Upper lobe of left lung (tissue), 4 donors: ENCODE data around the gene CCDC167.

Experiments
- POLR2A ChIP-seq, 4 donors: fragments of 450-650 bp; IDR thresholded peaks; one replicate each; pipeline ENCODE4 v1.5.1; 2016 to 2017; ENCODE audit warnings: antibody characterized with exemption in 4 of 4, mild to moderate bottlenecking in 2 of 4
- POLR2AphosphoS5 ChIP-seq, 2 donors: sonication (generic); formaldehyde crosslinking; IDR thresholded peaks; one replicate each; pipeline ENCODE4 v1.5.1; 2017; ENCODE audit warnings: antibody characterized with exemption in 2 of 2
- TF ChIP-seq, protein P1 (sequence below), 6 experiments: fragments of 450-650 bp in 4 of 6; fragments of 200-600 bp in 2 of 6; sonication (generic) in 2 of 6; IDR thresholded peaks; one replicate each; pipeline ENCODE4 v1.5.1; 2016 to 2019; ENCODE audit warnings: antibody characterized with exemption in 6 of 6

DNA sequence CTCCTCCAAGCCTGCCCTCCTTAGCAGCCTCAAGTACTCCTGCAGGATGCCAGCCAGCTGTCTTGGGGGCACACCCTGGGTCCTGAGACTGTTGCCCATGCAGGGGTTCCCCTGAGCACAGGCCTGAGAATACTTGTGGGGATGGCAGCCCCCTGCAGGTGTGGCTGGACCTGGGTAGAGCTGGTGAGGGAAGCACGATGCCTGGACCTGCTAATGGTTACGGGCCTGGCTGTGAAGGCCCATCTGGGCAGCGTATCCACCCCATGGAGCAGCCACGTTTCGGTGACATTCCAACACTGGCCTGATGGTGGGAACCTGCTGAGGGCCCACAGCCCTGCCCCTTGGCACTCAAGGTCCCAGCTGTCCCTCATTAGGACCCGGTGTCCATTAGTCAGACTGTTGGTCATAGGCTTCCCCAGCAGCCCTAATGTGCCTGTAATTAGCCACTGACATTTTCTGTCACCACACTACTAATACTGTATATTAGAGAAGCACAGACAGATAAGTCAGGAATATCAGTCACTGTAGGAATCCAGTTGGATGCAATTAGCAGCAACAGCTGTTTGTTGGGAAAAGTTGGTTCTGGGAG lies 20.3 kb downstream of the CCDC167 start:
- TF ChIP-seq, protein P1, sequence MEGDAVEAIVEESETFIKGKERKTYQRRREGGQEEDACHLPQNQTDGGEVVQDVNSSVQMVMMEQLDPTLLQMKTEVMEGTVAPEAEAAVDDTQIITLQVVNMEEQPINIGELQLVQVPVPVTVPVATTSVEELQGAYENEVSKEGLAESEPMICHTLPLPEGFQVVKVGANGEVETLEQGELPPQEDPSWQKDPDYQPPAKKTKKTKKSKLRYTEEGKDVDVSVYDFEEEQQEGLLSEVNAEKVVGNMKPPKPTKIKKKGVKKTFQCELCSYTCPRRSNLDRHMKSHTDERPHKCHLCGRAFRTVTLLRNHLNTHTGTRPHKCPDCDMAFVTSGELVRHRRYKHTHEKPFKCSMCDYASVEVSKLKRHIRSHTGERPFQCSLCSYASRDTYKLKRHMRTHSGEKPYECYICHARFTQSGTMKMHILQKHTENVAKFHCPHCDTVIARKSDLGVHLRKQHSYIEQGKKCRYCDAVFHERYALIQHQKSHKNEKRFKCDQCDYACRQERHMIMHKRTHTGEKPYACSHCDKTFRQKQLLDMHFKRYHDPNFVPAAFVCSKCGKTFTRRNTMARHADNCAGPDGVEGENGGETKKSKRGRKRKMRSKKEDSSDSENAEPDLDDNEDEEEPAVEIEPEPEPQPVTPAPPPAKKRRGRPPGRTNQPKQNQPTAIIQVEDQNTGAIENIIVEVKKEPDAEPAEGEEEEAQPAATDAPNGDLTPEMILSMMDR (IDR thresholded peaks at IDR 0.05) = no peak
- TF ChIP-seq POLR2AphosphoS5 (IDR thresholded peaks at IDR 0.05) (no peak), POLR2A (IDR thresholded peaks at IDR 0.05) (no peak)
